Adrenal gland (tissue), 12 donors: Measurements from ENCODE around the gene FAM210A. TPM values are rescaled to one million over a fixed set of nuclear protein-coding genes. Genes with fewer than 3 reads are reported as not detected.

Source experiments
- DNase-seq, 7 donors: peaks; one replicate each; pipeline ENCODE4 v3.0.0-alpha.2; 2019 to 2020
- H3K27ac ChIP-seq, 5 donors: fragments of 200-600 bp; sonication (generic) in 4 of 5; 1 replicate in 3 of 5; 2 replicates in 2 of 5; pipeline versions ENCODE4 v1.5.1 to v1.8.0; 2016 to 2020; ENCODE audit warnings: mild to moderate bottlenecking in 1 of 5
- H3K27me3 ChIP-seq: fragments of 200-600 bp; 2 replicates; pipeline ENCODE4 v1.8.0; 2021
- H3K36me3 ChIP-seq, 2 donors: fragments of 200-600 bp; replicated peaks in 1 of 2; 1 replicate in 1 of 2; 2 replicates in 1 of 2; pipeline versions ENCODE4 v1.5.1 to v1.8.0; 2018 to 2022
- H3K4me1 ChIP-seq, 2 donors: fragments of 200-600 bp; replicated peaks in 1 of 2; 1 replicate in 1 of 2; 2 replicates in 1 of 2; pipeline versions ENCODE4 v1.5.1 to v1.8.0; 2018 to 2021
- H3K4me3 ChIP-seq, 4 donors: fragments of 200-600 bp; sonication (generic) in 3 of 4; one replicate each; pipeline ENCODE4 v1.5.1; 2016 to 2018
- H3K9me3 ChIP-seq, 3 donors: fragments of 200-600 bp; sonication (generic) in 1 of 3; replicated peaks in 1 of 3; 1 replicate in 2 of 3; 2 replicates in 1 of 3; pipeline versions ENCODE4 v1.5.1 to v1.8.0; 2016 to 2021
- POLR2A ChIP-seq, 2 donors: fragments of 450-650 bp; IDR thresholded peaks; one replicate each; pipeline ENCODE4 v1.6.1; 2017; ENCODE audit warnings: antibody characterized with exemption in 2 of 2, mild to moderate bottlenecking in 2 of 2, moderate library complexity in 1 of 2
- WGBS, 4 donors: extraction: QIAGEN DNeasy Blood & Tissue Kit in 2 of 4; methylation state at CpG; one replicate each; pipeline versions ENCODE4 v1.1.5 to v1.1.7; 2013 to 2017; 5-methylcytosine and 5-hydroxymethylcytosine counted together
- intact Hi-C, 2 donors: fragments of 100-400 bp; cut with DNase I; formaldehyde crosslinking; loops; one replicate each; pipeline versions ENCODE4 v1.14.1 to v1.15.0; 2022 to 2023
- polyA plus RNA-seq, 3 donors: library from polyadenylated mRNA; stranded (reverse); fragments of 200-250 nt in 2 of 3; fragments of 350-450 nt in 1 of 3; fragmentation: Illumina TruSeq in 1 of 3; extraction: RNeasy Lipid Tissue Mini Kit (QIAGEN cat#74804) in 1 of 3; gene quantifications; one replicate each; pipeline ENCODE4 v1.2.3, GENCODE V29; 2013 to 2014
- total RNA-seq, 9 donors: library from RNA; depleted of rRNA in 4 of 9; stranded (reverse); fragments of >200 nt in 4 of 9; fragments of 120-200 nt in 1 of 9; fragmentation: NEBNext Ultra II Directional in 1 of 9; extraction: Animal tissue kit (Norgen Biotek cat#: 25700) in 1 of 9; gene quantifications; one replicate each; pipeline versions ENCODE4 v1.1.0 to v1.2.4, GENCODE V29; 2013 to 2023
- TF ChIP-seq, protein P1 (sequence below), 6 experiments: fragments of 450-650 bp in 4 of 6; fragments of 200-600 bp in 2 of 6; sonication (generic) in 1 of 6; IDR thresholded peaks; 1 replicate in 5 of 6; 2 replicates in 1 of 6; pipeline versions ENCODE4 v1.5.1 to v1.8.0; 2016 to 2021; ENCODE audit warnings: antibody characterized with exemption in 6 of 6, mild to moderate bottlenecking in 2 of 6, moderate library complexity in 1 of 6
- donor health status: healthy with polysubstance abuse.
- donor health status: Bipolar disorder and iron deficiency.
- donor health status: DM: yes; HTN: yes; CAD: no.
- donor health status: DM: no; HTN: no; CAD: no.
- donor health status: DM: no; HTN: no; CAD: no.
- donor health status: DM: yes; HTN: yes; CAD: no.

The FAM210A gene
- total and polyA plus RNA-seq, 12 donors: 3.4 to 29.5 (median 10.8) TPM

DNA sequence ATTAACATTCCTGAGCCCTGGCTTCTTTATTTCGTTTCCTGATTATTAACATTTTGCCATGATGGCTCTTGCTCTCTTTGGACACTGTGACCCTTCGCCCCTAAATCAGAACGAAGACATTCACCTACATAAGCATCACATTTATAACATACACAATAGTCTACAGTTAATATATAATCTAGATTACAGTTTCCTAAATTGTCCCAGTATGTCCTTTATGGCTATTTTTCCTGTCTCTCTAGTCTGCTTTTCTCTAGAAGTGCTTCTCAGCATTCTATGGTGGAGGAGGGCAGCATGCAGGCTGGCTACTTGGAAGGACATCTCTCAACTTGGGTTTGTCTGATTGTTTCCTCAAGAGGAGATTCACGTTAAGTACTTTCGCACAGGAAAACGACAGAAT is 49.9 kb downstream of the FAM210A start:
- no peak for TF ChIP-seq POLR2A (IDR thresholded peaks at IDR 0.05)
- TF ChIP-seq, protein P1, sequence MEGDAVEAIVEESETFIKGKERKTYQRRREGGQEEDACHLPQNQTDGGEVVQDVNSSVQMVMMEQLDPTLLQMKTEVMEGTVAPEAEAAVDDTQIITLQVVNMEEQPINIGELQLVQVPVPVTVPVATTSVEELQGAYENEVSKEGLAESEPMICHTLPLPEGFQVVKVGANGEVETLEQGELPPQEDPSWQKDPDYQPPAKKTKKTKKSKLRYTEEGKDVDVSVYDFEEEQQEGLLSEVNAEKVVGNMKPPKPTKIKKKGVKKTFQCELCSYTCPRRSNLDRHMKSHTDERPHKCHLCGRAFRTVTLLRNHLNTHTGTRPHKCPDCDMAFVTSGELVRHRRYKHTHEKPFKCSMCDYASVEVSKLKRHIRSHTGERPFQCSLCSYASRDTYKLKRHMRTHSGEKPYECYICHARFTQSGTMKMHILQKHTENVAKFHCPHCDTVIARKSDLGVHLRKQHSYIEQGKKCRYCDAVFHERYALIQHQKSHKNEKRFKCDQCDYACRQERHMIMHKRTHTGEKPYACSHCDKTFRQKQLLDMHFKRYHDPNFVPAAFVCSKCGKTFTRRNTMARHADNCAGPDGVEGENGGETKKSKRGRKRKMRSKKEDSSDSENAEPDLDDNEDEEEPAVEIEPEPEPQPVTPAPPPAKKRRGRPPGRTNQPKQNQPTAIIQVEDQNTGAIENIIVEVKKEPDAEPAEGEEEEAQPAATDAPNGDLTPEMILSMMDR (IDR thresholded peaks at IDR 0.05): no peak
- DNase-seq: no peak
- intact Hi-C loops: no loop called here
- H3K4me1 ChIP-seq: no peaks in the 10 kb centered on the region
- H3K27ac ChIP-seq: no peak overlapping the region
- H3K27me3 ChIP-seq: no peaks in the 10 kb centered on the region
- no peak overlapping the region for H3K4me3 ChIP-seq
- no peaks in the 10 kb centered on the region for H3K36me3 ChIP-seq
- no peaks in the 10 kb centered on the region for H3K9me3 ChIP-seq
- WGBS, 4 donors: 87 to 91% (median 89%) methylated on average over 6 of the region's 6 CpGs

DNA sequence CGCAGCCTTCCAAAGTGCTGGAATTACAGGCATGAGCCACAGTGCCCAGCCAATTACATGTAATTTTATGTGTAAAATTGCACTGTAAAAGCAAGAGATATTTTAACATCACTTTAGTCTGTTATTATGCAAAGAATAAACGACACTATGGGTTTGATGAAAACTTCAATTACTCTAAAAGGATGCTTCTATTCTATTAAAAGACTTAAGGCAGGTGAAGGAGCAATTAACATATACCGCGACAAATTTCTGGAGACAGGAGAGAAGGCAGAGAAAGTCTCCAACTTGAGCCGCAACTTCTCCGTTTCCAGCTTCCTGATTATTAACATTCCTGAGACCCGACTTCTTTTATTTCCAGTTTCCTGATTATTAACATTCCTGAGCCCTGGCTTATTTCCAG is 53.7 kb downstream of the FAM210A start:
- no peak overlapping the region for H3K27ac ChIP-seq
- DNase-seq: no peak
- no peaks in the 10 kb centered on the region for H3K36me3 ChIP-seq
- H3K4me3 ChIP-seq: no peak overlapping the region
- no peaks in the 10 kb centered on the region for H3K27me3 ChIP-seq
- no peaks in the 10 kb centered on the region for H3K4me1 ChIP-seq
- no peaks in the 10 kb centered on the region for H3K9me3 ChIP-seq
- TF ChIP-seq, protein P1 (IDR thresholded peaks at IDR 0.05): no peak
- TF ChIP-seq POLR2A (IDR thresholded peaks at IDR 0.05): no peak
- 78 to 87% (median 80%) methylated on average over 7 of the region's 7 CpGs for WGBS, 4 donors
- intact Hi-C loops: no loop called here

DNA sequence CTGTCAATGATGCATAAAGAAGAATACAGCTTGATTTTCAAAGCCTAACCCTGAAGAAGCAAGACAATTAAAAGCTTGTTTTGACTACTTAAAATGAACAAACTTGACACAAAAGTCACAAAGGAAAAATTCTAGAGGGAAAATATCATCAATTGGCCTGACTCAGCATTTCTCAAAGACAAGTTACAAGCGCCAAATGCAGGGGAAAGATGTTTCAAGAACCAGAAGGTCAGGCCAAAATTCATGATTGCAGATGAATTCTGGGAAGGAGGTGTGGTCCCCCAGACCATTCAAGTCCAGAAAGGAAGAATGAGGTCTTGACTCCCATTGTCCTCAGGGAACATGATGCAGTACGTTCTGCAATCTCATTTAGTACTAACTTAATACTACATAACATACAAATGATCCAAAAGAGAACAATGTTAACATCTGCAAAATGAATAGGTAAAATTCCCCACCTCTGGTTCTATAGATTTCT is 64.5 kb downstream of the FAM210A start:
- Histone ChIP-seq H3K36me3 (no peaks in the 10 kb centered on the region), H3K4me1 (peaks cover 0 to 8% of the 10 kb centered on the region in 2 donors), H3K4me3 (no peak overlapping the region), H3K9me3 (no peaks in the 10 kb centered on the region), H3K27ac (no peak overlapping the region), H3K27me3 (no peaks in the 10 kb centered on the region)
- intact Hi-C loops: no loop called here
- no peak for DNase-seq
- TF ChIP-seq, protein P1 (IDR thresholded peaks at IDR 0.05): no peak
- TF ChIP-seq POLR2A (IDR thresholded peaks at IDR 0.05): no peak
- WGBS, 4 donors: 75 to 86% (median 84%) methylated on average over 2 of the region's 2 CpGs

DNA sequence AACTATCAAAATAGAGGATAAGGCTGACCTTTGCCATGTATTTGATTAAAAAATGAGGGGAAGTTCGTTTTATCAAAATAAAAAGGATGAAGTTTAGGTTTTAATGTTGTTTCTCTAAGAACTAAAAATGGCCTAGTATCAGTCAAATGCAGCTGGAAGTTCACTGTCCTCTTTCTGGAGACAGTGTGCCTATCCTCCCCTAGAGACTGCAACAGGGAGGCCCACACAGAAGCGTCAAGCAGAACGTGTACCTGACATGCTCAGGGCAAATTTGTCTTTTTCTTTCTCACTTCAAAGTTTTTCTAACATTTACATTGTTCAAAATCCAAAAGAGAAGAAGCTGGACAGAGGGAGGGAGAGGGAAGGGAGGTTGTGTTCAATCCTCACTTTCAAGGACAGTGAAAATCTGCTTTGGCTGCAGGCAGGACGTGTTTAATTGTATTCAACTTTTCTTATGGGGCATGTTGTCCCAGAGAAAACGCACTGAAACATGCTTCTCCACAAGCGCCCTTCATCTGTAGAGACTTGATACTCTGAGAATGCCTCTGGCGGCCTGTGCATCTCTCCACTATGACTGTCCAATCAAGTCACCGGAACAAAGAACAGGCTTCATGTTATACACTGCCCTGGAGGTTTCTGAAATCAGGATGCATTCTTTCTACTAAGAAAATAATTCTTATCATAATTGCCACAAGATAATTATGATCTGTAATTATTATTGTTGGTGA is 65.1 kb downstream of the FAM210A start:
- H3K4me3 ChIP-seq: no peak overlapping the region
- no peak for TF ChIP-seq POLR2A (IDR thresholded peaks at IDR 0.05)
- TF ChIP-seq, protein P1 (IDR thresholded peaks at IDR 0.05): no peak
- 59 to 67% (median 65%) methylated on average over 8 of the region's 8 CpGs for WGBS, 4 donors
- H3K4me1 ChIP-seq: peaks cover 0 to 8% of the 10 kb centered on the region in 2 donors
- H3K27me3 ChIP-seq: no peaks in the 10 kb centered on the region
- no peak for DNase-seq
- intact Hi-C loops: no loop called here
- no peaks in the 10 kb centered on the region for H3K36me3 ChIP-seq
- H3K27ac ChIP-seq: no peak overlapping the region
- H3K9me3 ChIP-seq: no peaks in the 10 kb centered on the region
